GM19455 (cell line): ENCODE measurements around the gene POLR3A.

Source experiments
- ATAC-seq: cut with Tn5 transposase; IDR thresholded peaks from one replicate; pipeline ENCODE4 v1.9.1; 2021; ENCODE audit not compliant: unreplicated experiment

POLR3A gene

GRCh38 chr10:77922055-77922454 lies 107.3 kb downstream of the POLR3A start:
- no peak for ATAC-seq

DNA sequence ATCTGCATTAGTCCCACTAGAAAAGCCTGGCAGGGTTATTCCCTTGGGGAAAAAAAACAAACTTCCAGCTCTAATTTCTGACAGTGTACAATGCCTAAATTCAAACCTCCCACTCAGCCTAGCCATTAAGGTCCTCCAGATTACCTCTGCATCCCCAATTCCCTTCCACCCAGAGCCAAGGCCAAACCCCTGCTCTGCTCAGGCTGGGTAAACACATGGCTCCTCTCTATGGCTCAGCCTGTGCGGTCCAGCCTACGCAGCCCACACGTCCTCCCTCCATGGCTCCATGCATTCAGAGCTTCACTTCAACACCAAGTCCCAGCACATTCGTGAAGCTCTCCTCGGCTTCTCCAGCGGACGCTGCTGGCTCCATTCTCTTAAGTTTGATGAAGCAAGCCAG lies 107.9 kb downstream of the POLR3A start:
- ATAC-seq, result no peak

- no peak for ATAC-seq
Measured at GRCh38 chr10:77920495-77920894, 108.8 kb downstream of the POLR3A start.

DNA sequence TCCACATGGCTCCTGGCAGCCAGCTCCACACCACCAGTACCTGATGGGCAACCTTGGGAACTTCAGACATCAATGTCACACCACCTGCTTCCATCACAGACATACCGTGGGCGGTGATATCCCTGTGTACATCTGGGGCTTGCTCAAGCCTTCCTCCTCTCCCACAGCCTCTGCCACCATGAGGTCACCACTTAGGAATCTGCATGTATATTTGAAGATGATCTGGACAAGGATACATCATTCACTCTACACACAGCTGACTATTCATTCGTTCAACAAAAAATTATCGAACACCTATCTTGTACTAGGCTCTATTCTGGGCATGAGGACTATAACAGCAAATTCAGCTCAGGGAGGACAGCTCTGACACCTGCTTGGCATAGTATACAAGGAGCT lies 109.6 kb downstream of the POLR3A start:
- no peak for ATAC-seq
